ENCODE results near the gene TP53BP1.

Gene TP53BP1

GRCh38 chr15:43531018-43531670 lies 38.2 kb upstream of the TP53BP1 start:
- peak overlapping the region; percentile 22 for H3K27ac ChIP-seq
- DNase-seq (ENCODE audit: low spot score): no peak
- TF ChIP-seq CTCF (conservative IDR thresholded peaks at IDR 0.05; ENCODE audit: low read depth): no peak
- ChIA-PET CTCF (interaction anchor here (1.1 kb wide), 1 partner anchor 18 kb away, joined by 4 read pairs; no protein-coding TSS in a partner anchor), POLR2A (ENCODE audit: low non-redundant PET) (no interaction called here)

GRCh38 chr15:43529587-43530345 lies 36.8 kb upstream of the TP53BP1 start:
- DNase-seq (ENCODE audit: low spot score): no peak
- POLR2A ChIA-PET (ENCODE audit: low non-redundant PET): no interaction called here

DNA sequence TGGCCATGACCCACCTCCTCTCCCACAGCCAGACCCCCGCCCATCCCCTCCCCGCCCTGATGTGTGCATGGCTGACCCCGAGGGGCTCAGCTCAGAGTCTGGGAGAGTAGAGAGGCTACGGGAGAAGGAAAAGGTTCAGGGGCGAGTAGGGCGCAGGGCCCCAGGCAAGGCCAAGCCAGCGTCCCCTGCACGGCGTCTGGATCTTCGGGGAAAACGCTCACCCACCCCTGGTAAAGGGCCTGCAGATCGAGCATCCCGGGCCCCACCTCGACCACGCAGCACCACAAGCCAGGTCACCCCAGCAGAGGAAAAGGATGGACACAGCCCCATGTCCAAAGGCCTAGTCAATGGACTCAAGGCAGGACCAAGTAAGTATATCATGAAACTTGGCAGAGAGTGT lies 36.2 kb upstream of the TP53BP1 start:
- DNase-seq (ENCODE audit: low spot score): no peak
- ChIA-PET POLR2A (ENCODE audit: low non-redundant PET) (interaction anchor here (0.6 kb wide), 1 partner anchor 18 kb away, joined by 11 read pairs; no protein-coding TSS in a partner anchor), CTCF (no interaction called here)
- H3K27ac ChIP-seq: no peak overlapping the region
- no peak for TF ChIP-seq CTCF (conservative IDR thresholded peaks at IDR 0.05; ENCODE audit: low read depth)

More at GRCh38 chr15:43529587-43530345, 36.8 kb upstream of the TP53BP1 start:
- no peak for TF ChIP-seq CTCF (conservative IDR thresholded peaks at IDR 0.05; ENCODE audit: low read depth)
- no peak overlapping the region for H3K27ac ChIP-seq
- CTCF ChIA-PET: interaction anchor here (1.1 kb wide), 1 partner anchor 17 kb away, joined by 4 read pairs; no protein-coding TSS in a partner anchor

DNA sequence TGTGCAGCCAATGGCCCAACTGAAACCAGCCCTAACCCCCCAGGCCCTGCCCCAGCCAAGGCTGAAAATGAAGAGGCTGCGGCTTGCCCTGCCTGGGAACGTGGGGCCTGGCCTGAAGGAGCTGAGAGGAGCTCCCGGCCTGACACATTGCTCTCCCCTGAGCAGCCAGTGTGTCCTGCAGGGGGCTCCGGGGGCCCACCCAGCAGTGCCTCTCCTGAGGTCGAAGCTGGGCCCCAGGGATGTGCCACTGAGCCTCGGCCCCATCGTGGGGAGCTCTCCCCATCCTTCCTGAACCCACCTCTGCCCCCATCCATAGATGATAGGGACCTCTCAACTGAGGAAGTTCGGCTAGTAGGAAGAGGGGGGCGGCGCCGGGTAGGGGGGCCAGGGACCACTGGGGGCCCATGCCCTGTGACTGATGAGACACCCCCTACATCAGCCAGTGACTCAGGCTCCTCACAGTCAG lies 35.6 kb upstream of the TP53BP1 start:
- ChIA-PET CTCF (no interaction called here), POLR2A (ENCODE audit: low non-redundant PET) (interaction anchor here (0.6 kb wide), 2 partner anchors 18 to 24 kb away, joined by 3 to 11 read pairs; no protein-coding TSS in a partner anchor)

GRCh38 chr15:43527802-43528541 lies 35.0 kb upstream of the TP53BP1 start:
- no peak for TF ChIP-seq CTCF (conservative IDR thresholded peaks at IDR 0.05; ENCODE audit: low read depth)
- ChIA-PET POLR2A (ENCODE audit: low non-redundant PET) (interaction anchor here (0.6 to 0.7 kb wide), 2 partner anchors 25 to 27 kb away, joined by 3 read pairs; no protein-coding TSS in a partner anchor), CTCF (interaction anchor here (0.6 to 0.8 kb wide), 2 partner anchors 14 to 16 kb away, joined by 3 to 7 read pairs; no protein-coding TSS in a partner anchor)
- H3K27ac ChIP-seq: no peak overlapping the region
- DNase-seq (ENCODE audit: low spot score): no peak

More for the DNA sequence above, 35.6 kb upstream of the TP53BP1 start:
- no peak for DNase-seq (ENCODE audit: low spot score)
- TF ChIP-seq CTCF (conservative IDR thresholded peaks at IDR 0.05; ENCODE audit: low read depth): no peak
- no peak overlapping the region for H3K27ac ChIP-seq
